GM23338 (cell line): ENCODE data around the gene CLDN16. TPM values are rescaled to one million over a fixed set of nuclear protein-coding genes. Genes with fewer than 3 reads are reported as not detected.

Source experiments
- ATAC-seq: fragments of 200-7000 bp; cut with Tn5 transposase; 3 replicates; pipeline ENCODE4 v1.9.1; 2020
- DNase-seq: peaks from one replicate; pipeline ENCODE4 v3.0.0-alpha.2; 2015; ENCODE audit warnings: low spot score
- H2AFZ ChIP-seq: fragments of 200-600 bp; sonication (generic); 2 replicates; pipeline ENCODE4 v1.8.0; 2016; ENCODE audit warnings: antibody characterized with exemption, mild to moderate bottlenecking, moderate library complexity
- H3F3A ChIP-seq: fragments of 200-600 bp; sonication (generic); replicated peaks from 2 replicates; pipeline ENCODE4 v1.8.0; 2017; ENCODE audit warnings: antibody characterized with exemption, mixed run types, low read depth
- H3K27ac ChIP-seq: fragments of 200-600 bp; sonication (generic); 2 replicates; pipeline ENCODE4 v1.6.1; 2016; ENCODE audit warnings: low read depth
- H3K27me3 ChIP-seq: fragments of 200-600 bp; sonication (generic); 2 replicates; pipeline ENCODE4 v1.8.0; 2016; ENCODE audit warnings: mild to moderate bottlenecking, mixed run types, moderate library complexity; ENCODE audit not compliant: insufficient read depth
- H3K36me3 ChIP-seq: fragments of 200-600 bp; sonication (generic); 2 replicates; pipeline ENCODE4 v1.8.0; 2016; ENCODE audit warnings: mild to moderate bottlenecking; ENCODE audit not compliant: insufficient read depth
- H3K4me1 ChIP-seq: fragments of 200-600 bp; sonication (generic); 2 replicates; pipeline ENCODE4 v1.8.0; 2016; ENCODE audit warnings: mild to moderate bottlenecking, moderate library complexity; ENCODE audit not compliant: insufficient read depth
- H3K4me2 ChIP-seq: fragments of 200-600 bp; sonication (generic); 2 replicates; pipeline ENCODE4 v1.7.1; 2017; ENCODE audit warnings: mixed run types
- H3K4me3 ChIP-seq: fragments of 200-600 bp; sonication (generic); 2 replicates; pipeline ENCODE4 v1.6.1; 2016; ENCODE audit warnings: mixed run types
- H3K79me2 ChIP-seq: fragments of 200-600 bp; sonication (generic); replicated peaks from 2 replicates; pipeline ENCODE4 v1.8.0; 2017; ENCODE audit warnings: mild to moderate bottlenecking; ENCODE audit not compliant: insufficient read depth
- H3K9me2 ChIP-seq: fragments of 200-600 bp; sonication (generic); 2 replicates; pipeline ENCODE4 v1.8.0; 2017; ENCODE audit not compliant: insufficient read depth
- H4K20me1 ChIP-seq: fragments of 200-600 bp; sonication (generic); replicated peaks from 2 replicates; pipeline ENCODE4 v1.8.0; 2017; ENCODE audit warnings: mild to moderate bottlenecking; ENCODE audit not compliant: insufficient read depth
- H3K27ac Mint-ChIP-seq: 2 replicates; pipeline ENCODE4 v1.8.0; 2020; ENCODE audit warnings: inconsistent platforms, mild to moderate bottlenecking, moderate library complexity, mixed read lengths
- H3K27me3 Mint-ChIP-seq: 3 replicates; pipeline ENCODE4 v1.8.0; 2022; ENCODE audit warnings: low read depth, mild to moderate bottlenecking, moderate library complexity, mixed read lengths, inconsistent platforms; ENCODE audit not compliant: insufficient read depth, poor library complexity
- H3K36me3 Mint-ChIP-seq: 3 replicates; pipeline ENCODE4 v1.8.0; 2021; ENCODE audit warnings: low read depth, mild to moderate bottlenecking, inconsistent platforms, moderate library complexity, mixed read lengths
- H3K4me1 Mint-ChIP-seq: 3 replicates; pipeline ENCODE4 v1.8.0; 2020; ENCODE audit warnings: mild to moderate bottlenecking, inconsistent platforms, mixed read lengths
- H3K4me3 Mint-ChIP-seq: 3 replicates; pipeline ENCODE4 v1.8.0; 2021; ENCODE audit warnings: moderate library complexity, mild to moderate bottlenecking, inconsistent platforms, mixed read lengths
- H3K9me3 Mint-ChIP-seq: 3 replicates; pipeline ENCODE4 v1.8.0; 2020; ENCODE audit warnings: moderate library complexity, mild to moderate bottlenecking, inconsistent platforms, mixed read lengths
- EZH2phosphoT487 ChIP-seq: fragments of 200-600 bp; sonication (generic); IDR thresholded peaks from one replicate; pipeline ENCODE4 v1.8.1; 2018; ENCODE audit warnings: antibody characterized with exemption; ENCODE audit not compliant: unreplicated experiment
- JUNB ChIP-seq: IDR thresholded peaks from one replicate; pipeline ENCODE4 v1.6.1; 2016; ENCODE audit warnings: antibody characterized with exemption; ENCODE audit not compliant: unreplicated experiment
- POLR2AphosphoS5 ChIP-seq: IDR thresholded peaks from 2 replicates; pipeline ENCODE4 v1.6.1; 2016; ENCODE audit warnings: antibody characterized with exemption, low read depth
- ZNF114 ChIP-seq: fragments of 250-450 bp; sonication (Bioruptor Pico); IDR thresholded peaks from 2 replicates; pipeline ENCODE4 v1.5.0; 2020; ENCODE audit warnings: mild to moderate bottlenecking, moderate library complexity
- ZNF462 ChIP-seq: fragments of 250-450 bp; sonication (Bioruptor Pico); IDR thresholded peaks from 2 replicates; pipeline ENCODE4 v1.5.0; 2020; ENCODE audit warnings: mild to moderate bottlenecking, moderate library complexity
- polyA plus RNA-seq: library from polyadenylated mRNA; unstranded; fragments of >200 nt; fragmentation: Nextera tagmentation; extraction: Ambion mirVana; gene quantifications from 2 replicates; pipeline ENCODE4 v1.2.1, GENCODE V29; 2016
- total RNA-seq: library from RNA; depleted of rRNA; stranded (reverse); fragments of >200 nt; shearing (Covaris generic); gene quantifications from 2 replicates; pipeline ENCODE4 v1.2.3, GENCODE V29; 2014

The CLDN16 gene
- total and polyA plus RNA-seq, 2 experiments from 2014 or later, result 0.06 TPM; not detected in 1

DNA sequence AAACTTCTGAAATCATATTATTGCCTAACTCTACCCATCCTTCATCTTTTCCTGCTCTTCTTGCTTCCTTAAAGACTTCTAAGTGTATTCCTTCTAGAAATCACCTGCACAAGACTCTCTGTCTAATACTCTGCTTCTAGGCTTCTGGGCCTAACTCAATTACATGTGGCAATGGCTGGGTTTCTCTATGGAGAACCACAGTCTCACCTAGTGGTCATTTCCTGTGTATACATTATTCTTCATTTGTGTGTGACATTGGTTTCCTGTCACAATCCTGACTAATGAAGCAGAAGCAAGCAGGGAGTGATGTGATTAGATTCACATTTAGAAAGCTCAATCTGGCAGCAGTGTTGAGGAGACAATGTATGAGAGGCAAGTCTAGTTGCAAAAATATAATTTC, 48.8 kb upstream of the CLDN16 start:
- no peak overlapping the region for H3K27ac Mint-ChIP-seq
- no peaks in the 10 kb centered on the region for H3K4me1 Mint-ChIP-seq
- Histone ChIP-seq H3K27ac (no peak overlapping the region), H3K27me3 (no peaks in the 10 kb centered on the region), H4K20me1 (no peaks in the 10 kb centered on the region), H3K4me2 (no peak overlapping the region), H3F3A (no peaks in the 10 kb centered on the region), H3K4me1 (no peaks in the 10 kb centered on the region), H3K79me2 (no peaks in the 10 kb centered on the region), H3K9me2 (0 out of 2 replicates have a peak, but pooled peaks cover 2% of the 10 kb centered on the region), H3K4me3 (no peak overlapping the region), H2AFZ (no peak overlapping the region), H3K36me3 (no peaks in the 10 kb centered on the region)
- H3K27me3 Mint-ChIP-seq, result peaks cover 1% of the 10 kb centered on the region
- peaks cover 3% of the 10 kb centered on the region; the same call in 1 of the 3 replicates for H3K36me3 Mint-ChIP-seq
- TF ChIP-seq POLR2AphosphoS5 (no peak), ZNF114 (CRISPR knock-in tag) (no peak), EZH2phosphoT487 (no peak), JUNB (no peak)
- ATAC-seq (no peak), DNase-seq (peak; percentile 6)
- peaks cover 10% of the 10 kb centered on the region; the same call in 1 of the 3 replicates for H3K9me3 Mint-ChIP-seq
- H3K4me3 Mint-ChIP-seq, result no peak overlapping the region

- Histone ChIP-seq H3K4me1 (no peaks in the 10 kb centered on the region), H3F3A (no peaks in the 10 kb centered on the region), H3K36me3 (no peaks in the 10 kb centered on the region), H3K4me3 (no peak overlapping the region), H3K79me2 (no peaks in the 10 kb centered on the region), H3K9me2 (0 out of 2 replicates have a peak, but pooled peaks cover 2% of the 10 kb centered on the region), H2AFZ (no peak overlapping the region), H4K20me1 (no peaks in the 10 kb centered on the region), H3K27ac (no peak overlapping the region), H3K27me3 (no peaks in the 10 kb centered on the region), H3K4me2 (no peak overlapping the region)
- TF ChIP-seq ZNF114 (CRISPR knock-in tag) (no peak), ZNF462 (no peak)
- no peak overlapping the region for H3K4me3 Mint-ChIP-seq
- H3K4me1 Mint-ChIP-seq, result no peaks in the 10 kb centered on the region; the same call in 2 of the 3 replicates
- peaks cover 1% of the 10 kb centered on the region for H3K27me3 Mint-ChIP-seq
- ATAC-seq, result no peak
- H3K27ac Mint-ChIP-seq, result no peak overlapping the region
- no peak for DNase-seq
- peaks cover 3% of the 10 kb centered on the region; the same call in 1 of the 3 replicates for H3K36me3 Mint-ChIP-seq
- H3K9me3 Mint-ChIP-seq, result peaks cover 10% of the 10 kb centered on the region; the same call in 1 of the 3 replicates
Measured at GRCh38 chr3:190340071-190340470, 47.9 kb upstream of the CLDN16 start.
